Panc1 (cell line): ENCODE measurements around the gene NOC2L. TPM values are rescaled to one million over a fixed set of nuclear protein-coding genes. Genes with fewer than 3 reads are reported as not detected.

Experiments used
- ATAC-seq: fragments of 200-7000 bp; cut with Tn5 transposase; 2 replicates; pipeline ENCODE4 v1.9.1; 2020; ENCODE audit warnings: mild to moderate bottlenecking, moderate library complexity
- BruUV-seq: library from RNA; stranded (reverse); fragments of 400-500 nt; replicated peaks from 2 replicates; lab custom pipeline; 2021; lab: Mats Ljungman, UMichigan
- CTCF ChIA-PET: fragments of 300-600 bp; sonication (Branson Sonifier 250); formaldehyde crosslinking; loops from one replicate; lab custom pipeline; 2022; ENCODE audit warnings: antibody characterized with exemption; lab: Charles Lee
- POLR2A ChIA-PET: fragments of 300-600 bp; sonication (Branson Sonifier 250); formaldehyde crosslinking; loops from one replicate; lab custom pipeline; 2022; ENCODE audit warnings: antibody characterized with exemption; lab: Charles Lee
- DNase-seq: peaks from one replicate; pipeline ENCODE4 v3.0.0-alpha.2; 2010; ENCODE audit warnings: low read depth, low spot score
- H3K27ac ChIP-seq: 2 replicates; pipeline ENCODE4 v1.5.1; 2011; ENCODE audit warnings: mild to moderate bottlenecking, low read length, inconsistent platforms
- H3K27me3 ChIP-seq: fragments of 200-500 bp; sonication (Bioruptor generic); 2 replicates; pipeline ENCODE4 v1.6.0; 2014; ENCODE audit warnings: low read length, inconsistent platforms; ENCODE audit not compliant: control insufficient read depth, insufficient read depth
- H3K36me3 ChIP-seq: fragments of 200-500 bp; sonication (Bioruptor generic); 2 replicates; pipeline ENCODE4 v1.5.1; 2014; ENCODE audit warnings: inconsistent platforms, mild to moderate bottlenecking, low read length, moderate library complexity; ENCODE audit not compliant: control insufficient read depth, insufficient read depth
- H3K4me1 ChIP-seq: 2 replicates; pipeline ENCODE4 v1.5.1; 2011; ENCODE audit warnings: inconsistent platforms, mild to moderate bottlenecking, low read length, moderate library complexity; ENCODE audit not compliant: control insufficient read depth, insufficient read depth
- H3K4me3 ChIP-seq, 2 experiments: 2 replicates each; pipeline ENCODE4 v1.5.1; 2011 to 2012; ENCODE audit warnings: low read depth in 2 of 2, low read length in 2 of 2, mild to moderate bottlenecking in 2 of 2, inconsistent platforms in 1 of 2, moderate library complexity in 1 of 2
- H3K9me3 ChIP-seq: fragments of 200-500 bp; sonication (Bioruptor generic); 2 replicates; pipeline ENCODE4 v1.5.1; 2014; ENCODE audit warnings: low read depth, mild to moderate bottlenecking, inconsistent platforms, low read length, moderate library complexity; ENCODE audit not compliant: control insufficient read depth, insufficient read depth
- CTCF ChIP-seq: fragments of 450-650 bp; IDR thresholded peaks from 2 replicates; pipeline ENCODE4 v1.5.1; 2017; ENCODE audit warnings: mild to moderate bottlenecking
- POLR2AphosphoS5 ChIP-seq: IDR thresholded peaks from 2 replicates; pipeline ENCODE4 v1.6.1; 2012; ENCODE audit warnings: mild to moderate bottlenecking, low read depth, low read length, moderate library complexity
- REST ChIP-seq, 2 experiments: IDR thresholded peaks; 2 replicates each; pipeline ENCODE4 v1.6.1; 2011 to 2012; ENCODE audit warnings: low read depth in 2 of 2, control low read depth in 1 of 2, low read length in 1 of 2, mild to moderate bottlenecking in 1 of 2, moderate library complexity in 1 of 2; ENCODE audit not compliant: insufficient read depth in 1 of 2
- SIN3A ChIP-seq: IDR thresholded peaks from 2 replicates; pipeline ENCODE4 v1.6.1; 2012; ENCODE audit warnings: low read depth, mild to moderate bottlenecking, low read length, moderate library complexity, borderline replicate concordance; ENCODE audit not compliant: insufficient read depth
- TCF7L2 ChIP-seq: IDR thresholded peaks from 2 replicates; pipeline ENCODE4 v1.6.1; 2011; ENCODE audit warnings: mild to moderate bottlenecking, low read depth, low read length, inconsistent platforms
- in situ Hi-C: cut with HindIII; loops from 2 replicates; pipeline ENCODE4 v1.10.0; 2016; ENCODE audit warnings: low sequenced_read_pairs, low pct_unique_long_range_greater_than_20kb
- intact Hi-C: fragments of 100-400 bp; cut with micrococcal nuclease; formaldehyde crosslinking; loops from one replicate; pipeline ENCODE4 v1.10.0; 2022; ENCODE audit not compliant: unreplicated experiment
- total RNA-seq: library from RNA; stranded (reverse); gene quantifications from one replicate; pipeline ENCODE4 v1.2.1, GENCODE V29; 2021; ENCODE audit not compliant: unreplicated experiment

Gene NOC2L
- total RNA-seq, 1 experiment from 2014 or later = 193 TPM

- in situ Hi-C loops = no loop called here
- BruUV-seq = no TSS peak
- ChIA-PET POLR2A (no interaction called here), CTCF (no interaction called here)
- intact Hi-C loops = no loop called here
- H3K4me1 ChIP-seq = peaks cover 74% of the 10 kb centered on the region
- no peak for TF ChIP-seq REST (IDR thresholded peaks at IDR 0.05; ENCODE audit: insufficient read depth in 1 of 2, low read depth in 2 of 2, low read length in 1 of 2)
- no peak for TF ChIP-seq CTCF
- TF ChIP-seq SIN3A = no peak
- TF ChIP-seq TCF7L2 = no peak
- TF ChIP-seq POLR2AphosphoS5 = no peak; the same call in 1 of the 2 replicates
- DNase-seq (no peak), ATAC-seq (no peak)
- H3K4me3 ChIP-seq = no peak overlapping the region
- H3K9me3 ChIP-seq = no peaks in the 10 kb centered on the region
- no peaks in the 10 kb centered on the region for H3K36me3 ChIP-seq
- H3K27me3 ChIP-seq = no peaks in the 10 kb centered on the region
- H3K27ac ChIP-seq = peak overlapping the region; percentile 52; the same call in 1 of the 2 replicates
Observed at GRCh38 chr1:920010-920409, 39.0 kb downstream of the NOC2L start.

- Histone ChIP-seq H3K36me3 (no peaks in the 10 kb centered on the region), H3K4me3 (no peak overlapping the region), H3K27ac (no peak overlapping the region; the same call in 1 of the 2 replicates), H3K9me3 (no peaks in the 10 kb centered on the region), H3K27me3 (no peaks in the 10 kb centered on the region), H3K4me1 (peaks cover 74% of the 10 kb centered on the region)
- in situ Hi-C loops = no loop called here
- BruUV-seq = no TSS peak
- TF ChIP-seq SIN3A = no peak
- TF ChIP-seq CTCF = peak; percentile 63
- ATAC-seq (no peak), DNase-seq (no peak)
- ChIA-PET POLR2A (no interaction called here), CTCF (no interaction called here)
- intact Hi-C loops = no loop called here
Observed at GRCh38 chr1:919271-919872, 39.7 kb downstream of the NOC2L start.
